Measurements from ENCODE around the gene ZHX3.

DNA sequence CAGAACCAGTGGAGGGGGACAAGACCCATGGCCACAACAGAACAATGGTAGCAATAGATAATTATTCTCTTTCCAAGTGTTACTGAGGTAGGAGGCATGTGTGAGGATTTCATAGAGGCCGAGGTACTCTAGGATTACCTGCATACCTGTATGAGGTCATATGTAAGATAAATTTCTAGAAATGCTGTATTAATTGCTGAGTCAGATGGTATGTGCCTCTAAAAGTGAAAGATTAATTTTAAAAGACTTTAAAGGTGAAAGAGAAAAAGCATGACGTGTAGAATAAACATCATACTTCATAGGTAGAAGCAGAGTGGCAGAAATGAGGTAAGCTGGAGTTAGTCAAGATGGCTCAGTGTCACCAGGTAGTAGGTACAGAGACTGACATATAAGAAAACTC, 51.6 kb downstream of the ZHX3 start:
- TF ChIP-seq CTCF (IDR thresholded peaks at IDR 0.05) (no peak), POLR2AphosphoS5 (IDR thresholded peaks at IDR 0.05) (no peak), EP300 (IDR thresholded peaks at IDR 0.05) (no peak)

Data from stomach (tissue), 4 donors.